ENCODE data around the gene SRCIN1.
"Not testable (repeated sequence)": the region's sequence is repeated elsewhere in the genome, so short reads cannot be mapped to it uniquely, and the experiment has no call there.

SRCIN1 gene

DNA sequence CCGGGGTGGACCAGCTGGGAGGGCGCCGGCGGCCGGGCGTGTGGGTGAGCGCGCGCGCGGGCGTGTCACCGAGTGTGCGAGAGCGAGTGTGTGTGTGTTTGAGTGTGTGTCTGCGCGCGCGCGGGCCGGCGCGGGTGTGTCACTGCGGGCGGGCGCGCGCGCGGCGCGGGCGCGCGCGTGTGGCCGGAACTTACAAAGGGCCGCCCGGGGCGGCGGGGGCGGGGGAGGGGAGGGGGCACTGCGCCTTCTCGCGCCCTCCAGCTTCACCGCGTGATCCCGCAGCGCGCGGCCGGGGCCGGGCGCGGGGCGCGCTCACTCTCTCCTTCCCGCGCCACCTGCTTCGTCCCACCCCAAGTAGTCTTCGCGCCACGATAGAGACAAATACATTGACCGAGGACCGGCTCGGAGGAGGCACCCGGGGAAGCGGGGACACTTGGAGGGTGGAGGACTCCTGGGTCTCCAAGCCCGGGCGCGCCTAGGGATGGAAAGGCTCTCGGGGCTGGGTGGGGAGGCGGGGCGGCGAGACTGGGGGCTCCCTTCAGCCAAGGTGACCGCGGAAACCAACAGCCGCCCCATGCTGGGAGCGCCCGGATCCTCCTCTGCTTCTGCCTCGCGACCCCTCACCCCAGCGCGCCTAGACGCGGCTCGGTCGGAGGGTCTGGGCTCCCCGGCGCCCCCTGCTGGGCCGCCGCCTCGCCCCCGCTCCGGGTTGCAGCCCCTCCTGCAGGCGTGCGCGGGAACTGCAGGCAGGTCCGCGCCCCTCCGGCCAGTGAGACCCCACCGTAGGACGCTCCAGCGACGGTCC is at the start of gene SRCIN1:
Gene SRCIN1 (minus strand): TSS at position 112 of the 805 bp plus-strand sequence. CDS start 247 bp downstream, outside the sequence.
- DNase-seq, result peak; percentile 78

DNA sequence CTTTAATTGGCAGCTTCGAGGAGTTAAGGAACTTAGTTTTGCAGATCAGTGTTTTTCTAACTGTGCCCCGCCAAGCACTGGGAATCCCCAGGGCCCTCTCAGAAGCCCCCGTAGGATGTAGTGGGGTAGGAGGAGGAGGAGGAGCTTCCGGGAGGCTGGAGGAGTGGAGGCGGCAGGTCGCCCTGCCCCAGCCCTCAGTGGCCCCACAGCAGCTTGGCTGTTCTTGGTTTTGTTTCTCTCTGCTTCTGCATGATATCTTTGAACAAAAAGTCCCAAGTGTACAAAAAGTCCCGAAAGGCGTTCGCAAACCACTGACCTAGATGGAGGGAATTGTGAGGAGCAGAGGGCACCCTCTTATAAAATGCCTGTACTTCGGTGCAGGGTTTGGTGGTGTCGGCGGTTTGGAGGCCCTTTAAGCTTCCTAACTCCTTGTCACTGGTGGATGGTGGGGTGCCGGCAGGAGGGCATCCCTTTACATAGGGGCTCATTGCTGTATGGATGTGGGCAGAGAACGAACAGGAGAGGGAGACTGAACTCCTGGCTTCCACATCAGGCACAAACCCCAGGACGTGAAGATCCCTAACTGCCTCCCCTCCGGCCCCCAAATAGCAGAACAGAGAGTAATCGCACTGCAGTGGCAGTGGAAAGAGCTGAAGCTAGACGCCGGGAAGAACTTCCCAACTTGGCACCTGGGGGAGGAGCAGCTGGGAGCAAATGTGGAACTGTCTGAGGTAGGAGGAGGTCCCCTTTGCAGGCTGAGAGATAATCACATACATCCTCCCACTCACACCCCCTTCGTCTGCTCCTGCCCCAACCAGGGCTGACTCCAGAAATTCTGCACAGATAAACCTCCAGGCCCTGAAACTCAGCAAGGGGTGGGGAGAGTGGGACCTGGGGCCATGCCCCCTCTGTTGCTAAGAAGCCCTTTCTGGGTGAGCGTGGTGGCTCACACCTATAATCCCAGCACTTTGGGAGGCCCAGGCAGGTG is 49.0 kb upstream of the SRCIN1 start:
- no peak for DNase-seq

DNA sequence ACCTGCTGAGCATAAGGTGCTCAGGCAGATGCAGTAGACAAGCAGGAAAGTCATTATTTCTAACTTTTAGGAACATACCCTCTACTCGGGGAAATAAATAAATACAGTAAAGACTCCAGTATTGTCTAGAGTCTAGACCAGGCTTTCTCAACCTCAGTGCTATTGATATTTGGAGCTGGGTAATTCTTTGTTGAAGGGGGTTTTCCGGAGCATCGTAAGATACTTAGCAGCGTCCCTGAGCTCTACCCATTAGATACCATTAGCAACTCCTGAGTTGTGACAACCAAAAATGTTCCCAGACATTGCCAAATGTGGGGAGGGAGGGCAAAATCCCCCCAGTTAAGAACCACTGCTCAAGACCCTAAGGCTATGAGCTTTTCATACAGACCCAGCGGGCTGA is 47.9 kb upstream of the SRCIN1 start:
- no peak for DNase-seq

GRCh38 chr17:38653230-38653629 is 47.5 kb upstream of the SRCIN1 start:
- no peak for DNase-seq

- DNase-seq, result not testable (repeated sequence)
Observed at GRCh38 chr17:38650653-38651173, 45.0 kb upstream of the SRCIN1 start.

DNA sequence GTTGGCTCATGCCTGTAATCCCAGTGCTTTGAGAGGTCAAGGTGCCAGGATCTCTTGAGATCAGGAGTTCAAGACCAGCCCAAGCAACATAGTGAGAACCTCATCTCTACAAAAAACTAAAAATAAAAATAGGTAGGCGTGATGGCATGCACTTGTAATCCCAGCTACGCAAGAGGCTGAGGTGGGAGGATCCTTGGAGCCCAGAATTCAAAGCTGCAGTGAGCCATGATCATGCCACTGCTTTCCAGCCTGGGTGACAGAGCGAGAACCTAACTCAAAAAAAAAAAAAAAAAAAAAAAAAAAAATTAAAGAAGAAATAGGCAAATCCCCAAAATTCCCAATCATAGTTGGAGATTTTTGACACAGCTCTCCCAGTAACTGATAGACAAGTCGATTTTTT is 32.2 kb upstream of the SRCIN1 start:
- DNase-seq, result no peak

DNA sequence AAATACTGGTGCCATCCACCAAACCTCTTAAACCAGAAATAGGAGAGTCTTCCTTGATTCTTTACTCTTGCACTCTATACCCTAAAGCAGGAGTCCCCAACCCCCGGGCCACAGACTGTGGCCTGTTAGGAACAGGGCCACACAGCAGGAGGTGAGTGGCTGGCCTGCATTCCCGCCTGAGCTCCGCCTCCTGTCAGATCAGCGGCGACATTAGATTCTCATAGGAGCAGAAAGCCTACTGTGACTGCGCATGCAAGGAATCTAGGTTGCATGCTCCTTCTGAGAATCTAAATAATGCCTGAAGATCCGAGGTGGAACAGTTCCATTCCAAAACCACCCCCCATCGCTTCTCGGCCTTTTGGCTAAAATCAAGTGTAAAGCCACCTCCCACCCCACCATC is 30.3 kb upstream of the SRCIN1 start:
- DNase-seq, result no peak

DNA sequence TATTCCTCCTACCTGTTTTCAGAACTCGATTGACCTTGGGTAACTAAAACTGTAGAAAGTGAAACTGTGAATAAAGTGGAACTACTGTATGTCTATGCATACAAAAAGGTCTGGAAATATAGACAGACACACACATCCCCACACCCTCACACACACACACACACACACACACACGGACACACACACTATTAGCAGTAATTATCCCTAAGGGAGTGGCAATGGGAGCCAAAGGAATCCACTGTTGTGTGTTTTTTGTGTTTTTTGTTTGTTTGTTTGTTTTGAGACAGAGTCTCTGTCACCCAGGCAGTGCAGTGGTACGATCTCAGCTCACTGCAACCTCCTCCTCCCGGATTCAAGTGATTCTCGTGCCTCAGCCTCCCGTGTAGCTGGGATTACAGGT is 26.6 kb upstream of the SRCIN1 start:
- DNase-seq, result no peak

DNA sequence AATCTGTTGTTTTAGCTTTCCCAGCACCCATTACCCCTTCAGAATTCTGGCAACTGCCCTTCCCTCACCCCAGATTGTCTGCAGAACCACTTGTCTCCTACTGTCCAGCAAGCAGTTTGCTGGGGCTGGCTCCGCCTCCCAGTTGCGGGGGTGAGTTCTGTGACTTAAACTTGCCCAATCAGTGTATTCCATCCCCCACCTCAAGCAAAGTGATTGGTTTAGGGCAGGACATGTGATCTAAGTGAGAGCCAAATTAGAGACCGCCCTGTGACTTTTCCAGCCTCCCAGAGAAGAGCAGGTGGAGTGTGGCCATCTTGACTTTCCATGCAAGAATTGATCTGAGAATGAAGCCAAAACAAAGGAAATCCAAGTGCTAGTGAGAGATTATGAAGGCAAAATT is 22.7 kb upstream of the SRCIN1 start:
- no peak for DNase-seq

GRCh38 chr17:38627957-38628356 is 22.2 kb upstream of the SRCIN1 start:
- DNase-seq, result no peak

- not testable (repeated sequence) for DNase-seq
Observed at GRCh38 chr17:38626606-38627226, 21.0 kb upstream of the SRCIN1 start.

- DNase-seq, result no peak
Observed at GRCh38 chr17:38625482-38625881, 19.7 kb upstream of the SRCIN1 start.

- DNase-seq, result not testable (repeated sequence)
Observed at GRCh38 chr17:38624782-38625355, 19.1 kb upstream of the SRCIN1 start.

GRCh38 chr17:38621538-38621937 is 15.8 kb upstream of the SRCIN1 start:
- DNase-seq, result no peak

DNA sequence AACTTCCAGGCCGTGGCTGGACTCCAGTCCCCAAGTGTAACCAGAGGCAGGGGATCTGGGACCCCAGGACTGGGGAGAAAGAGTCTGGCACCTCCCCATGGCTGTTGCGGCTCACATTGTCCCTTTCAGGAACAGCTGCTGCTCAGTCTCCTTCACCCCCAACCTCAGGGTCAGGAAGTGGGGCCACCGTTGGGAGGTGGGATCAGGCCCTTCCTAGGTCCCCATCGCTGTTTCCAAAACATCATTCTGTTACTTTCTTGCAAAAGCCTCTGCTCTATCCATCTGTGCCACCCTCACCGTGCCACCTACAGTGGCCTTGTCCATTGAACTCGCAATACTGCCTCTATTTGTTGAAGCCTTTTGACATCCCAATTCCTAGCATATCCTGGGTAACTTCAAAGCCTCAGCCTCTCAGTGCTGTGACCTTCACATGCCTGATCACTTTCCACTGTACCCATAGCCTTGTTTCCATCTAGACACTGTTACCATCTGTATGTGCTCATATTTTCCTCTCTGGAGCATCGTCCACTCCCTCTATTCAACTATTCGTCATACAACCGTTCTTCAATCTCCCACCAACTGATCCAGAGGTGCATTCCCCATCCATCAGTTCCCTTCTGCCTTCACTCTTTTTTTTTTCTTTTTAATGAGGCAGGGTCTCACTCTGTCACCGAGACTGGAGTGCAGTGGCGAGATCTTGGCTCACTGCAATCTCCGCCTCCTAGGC is 15.0 kb upstream of the SRCIN1 start:
- DNase-seq, result no peak

DNA sequence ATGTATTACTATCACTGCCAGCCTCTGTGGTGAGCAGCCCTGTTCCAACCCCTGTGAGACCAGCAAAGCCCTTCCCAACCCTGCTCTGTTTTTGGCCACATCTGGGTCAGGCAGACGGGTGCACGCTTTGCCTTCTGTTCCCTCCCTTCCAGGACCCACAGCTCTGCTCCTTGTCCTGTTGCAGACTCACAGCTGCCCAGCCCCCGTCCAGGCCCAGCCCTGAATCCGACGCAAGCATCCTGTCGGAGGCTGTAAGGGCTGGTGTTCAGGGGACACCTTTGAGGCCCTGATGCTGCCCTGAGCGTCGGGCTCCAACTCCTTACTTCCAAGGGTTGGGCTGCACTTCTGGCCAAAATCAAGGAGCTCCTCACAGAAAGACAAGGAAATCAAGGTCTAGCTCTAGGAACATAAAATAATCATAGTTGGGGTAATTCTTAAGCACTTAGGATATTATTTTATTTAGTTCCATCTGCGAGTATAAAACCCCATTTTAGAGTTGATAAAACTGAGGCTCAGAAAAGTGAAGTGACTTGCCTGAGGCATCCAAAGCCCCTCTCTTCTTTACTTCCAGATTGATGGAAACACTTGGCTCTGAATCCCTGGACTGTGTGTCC is 14.3 kb upstream of the SRCIN1 start:
- DNase-seq, result no peak

- DNase-seq, result no peak
Observed at GRCh38 chr17:38619451-38619795, 13.7 kb upstream of the SRCIN1 start.

GRCh38 chr17:38617967-38618760 is 12.4 kb upstream of the SRCIN1 start:
- DNase-seq, result no peak

DNA sequence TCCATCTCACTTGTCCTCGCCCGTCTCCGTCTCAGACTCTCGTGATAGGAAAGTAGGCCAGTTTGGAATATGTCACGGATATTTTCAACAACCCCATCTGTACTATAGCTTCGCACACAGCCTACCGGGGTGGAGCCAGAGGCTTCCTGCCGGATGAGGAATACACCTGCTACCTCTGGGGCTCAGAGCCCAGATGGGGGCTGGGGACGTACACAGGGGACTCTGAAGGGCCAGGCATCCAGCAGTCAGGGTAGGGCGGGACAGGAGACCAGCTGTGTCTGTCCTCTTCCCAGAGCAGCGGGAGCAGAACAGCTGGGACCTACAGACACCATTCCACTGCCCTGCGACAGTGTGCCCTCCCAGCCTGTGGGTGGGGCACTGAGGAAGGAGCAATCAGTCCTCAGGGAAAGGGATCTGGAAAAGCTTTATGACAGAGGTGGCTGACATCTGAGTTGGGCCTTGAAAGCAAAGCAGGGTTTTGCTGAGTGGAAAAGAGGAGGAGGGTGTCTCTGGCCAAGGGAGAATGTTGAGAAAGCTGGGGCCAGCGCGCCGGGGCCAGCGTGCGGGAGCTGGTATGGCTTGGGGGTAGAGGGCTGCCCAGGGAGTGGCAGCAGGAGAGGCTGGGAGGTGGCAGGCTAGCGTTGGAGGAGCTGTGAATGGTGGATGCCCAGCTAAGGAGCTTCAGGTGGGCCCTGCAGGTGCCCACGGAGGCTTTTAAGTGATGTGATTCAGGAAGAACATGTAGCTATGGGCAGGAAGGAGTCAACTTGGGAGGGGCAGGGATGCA is 11.5 kb upstream of the SRCIN1 start:
- no peak for DNase-seq

GRCh38 chr17:38616361-38616760 is 10.6 kb upstream of the SRCIN1 start:
- DNase-seq, result no peak
